Vein endothelial cell (primary cell): ENCODE measurements around the gene GALNT7. TPM values are rescaled to one million over a fixed set of nuclear protein-coding genes. Genes with fewer than 3 reads are reported as not detected.

Experiments
- small RNA-seq: library from RNA; depleted of rRNA; stranded (forward); fragments of <200 nt; gene quantifications from one replicate; pipeline ENCODE3, GENCODE V24; 2012
- total RNA-seq: library from RNA; depleted of rRNA; stranded (reverse); fragments of >200 nt; gene quantifications from 2 replicates; pipeline ENCODE4 v1.2.3, GENCODE V29; 2012

The GALNT7 gene
- 47.4 and 56.0 TPM in 2 replicates for total RNA-seq

GRCh38 chr4:173168396-173169177 lies at the start of gene GALNT7:
TSS of gene GALNT7 (plus strand) at chr4:173168811. CDS start at chr4:173168836, 25 bp downstream.

GRCh38 chr4:173334085-173334890 lies 165.7 kb downstream of the GALNT7 start, which contains the start of gene HMGB2:
TSS of gene HMGB2 (minus strand) at chr4:173334358. CDS start at chr4:173333649, 709 bp downstream.

GRCh38 chr4:173370477-173371291 lies 202.1 kb downstream of the GALNT7 start, which contains the start of gene SAP30:
TSS of gene SAP30 (plus strand) at chr4:173370954. CDS start at chr4:173371183, 229 bp downstream.

Small RNA genes lying within 50 kb of the gene (small RNA-seq; reads per million reads assigned to genes)
- gene MIR548T (not detected), gene RN7SL253P (0.08 reads per million)

Other genes starting within 250 kb of the GALNT7 start
- 44.1 and 67.3 TPM in 2 replicates for gene HMGB2, start 165.5 kb downstream of the GALNT7 start, total RNA-seq
- gene SAP30, start 202.1 kb downstream of the GALNT7 start, total RNA-seq, result 10.5 and 13.6 TPM in 2 replicates
- gene SCRG1, start 230.3 kb downstream of the GALNT7 start, total RNA-seq, result not detected in 2 replicates